GM12878 (cell line): ENCODE measurements around the gene PGAP6.

ENCODE experiments used
- CHD2 ChIP-seq: IDR thresholded peaks from 2 replicates; pipeline ENCODE4 v1.6.1; 2011; ENCODE audit warnings: low read depth, low read length, improper control_type of control experiment, borderline replicate concordance
- ETV6 ChIP-seq, 2 experiments: fragments of 450-650 bp in 1 of 2; IDR thresholded peaks in 1 of 2; conservative IDR thresholded peaks in 1 of 2; 2 replicates each; pipeline ENCODE4 v1.6.1; 2014; ENCODE audit warnings: antibody characterized with exemption in 1 of 2, borderline replicate concordance in 1 of 2, low read depth in 1 of 2, mild to moderate bottlenecking in 1 of 2, moderate library complexity in 1 of 2
- KAT2A ChIP-seq: conservative IDR thresholded peaks from 2 replicates; pipeline ENCODE4 v1.6.1; 2011; ENCODE audit warnings: low read depth, low read length; ENCODE audit not compliant: control insufficient read depth
- MAX ChIP-seq: IDR thresholded peaks from 2 replicates; pipeline ENCODE4 v1.6.1; 2012; ENCODE audit warnings: low read depth, low read length, improper control_type of control experiment
- MXI1 ChIP-seq: fragments of 150-350 bp; IDR thresholded peaks from 2 replicates; pipeline ENCODE4 v1.6.1; 2011; ENCODE audit warnings: low read depth, mild to moderate bottlenecking, inconsistent platforms, low read length, improper control_type of control experiment
- POLR2AphosphoS5 ChIP-seq: IDR thresholded peaks from 2 replicates; pipeline ENCODE4 v1.6.1; 2011; ENCODE audit warnings: mild to moderate bottlenecking, low read length, inconsistent platforms
- SMC3 ChIP-seq: IDR thresholded peaks from 2 replicates; pipeline ENCODE4 v1.6.1; 2011; ENCODE audit warnings: low read length, improper control_type of control experiment, borderline replicate concordance
- TF ChIP-seq, protein P1 (sequence below), 3 experiments: IDR thresholded peaks in 2 of 3; conservative IDR thresholded peaks in 1 of 3; 2 replicates each; pipeline ENCODE4 v1.5.1; 2011; ENCODE audit warnings: low read depth in 3 of 3, low read length in 3 of 3, mild to moderate bottlenecking in 3 of 3, control low read depth in 2 of 3, moderate library complexity in 2 of 3, inconsistent platforms in 1 of 3, mixed read lengths in 1 of 3; ENCODE audit not compliant: control insufficient read depth in 2 of 3, insufficient read depth in 1 of 3; ENCODE audit errors: extremely low read depth in 1 of 3
- TF ChIP-seq, protein P2 (sequence below): IDR thresholded peaks from 2 replicates; pipeline ENCODE4 v1.6.1; 2012; ENCODE audit warnings: mild to moderate bottlenecking, low read depth, low read length

- TF ChIP-seq, protein P1, sequence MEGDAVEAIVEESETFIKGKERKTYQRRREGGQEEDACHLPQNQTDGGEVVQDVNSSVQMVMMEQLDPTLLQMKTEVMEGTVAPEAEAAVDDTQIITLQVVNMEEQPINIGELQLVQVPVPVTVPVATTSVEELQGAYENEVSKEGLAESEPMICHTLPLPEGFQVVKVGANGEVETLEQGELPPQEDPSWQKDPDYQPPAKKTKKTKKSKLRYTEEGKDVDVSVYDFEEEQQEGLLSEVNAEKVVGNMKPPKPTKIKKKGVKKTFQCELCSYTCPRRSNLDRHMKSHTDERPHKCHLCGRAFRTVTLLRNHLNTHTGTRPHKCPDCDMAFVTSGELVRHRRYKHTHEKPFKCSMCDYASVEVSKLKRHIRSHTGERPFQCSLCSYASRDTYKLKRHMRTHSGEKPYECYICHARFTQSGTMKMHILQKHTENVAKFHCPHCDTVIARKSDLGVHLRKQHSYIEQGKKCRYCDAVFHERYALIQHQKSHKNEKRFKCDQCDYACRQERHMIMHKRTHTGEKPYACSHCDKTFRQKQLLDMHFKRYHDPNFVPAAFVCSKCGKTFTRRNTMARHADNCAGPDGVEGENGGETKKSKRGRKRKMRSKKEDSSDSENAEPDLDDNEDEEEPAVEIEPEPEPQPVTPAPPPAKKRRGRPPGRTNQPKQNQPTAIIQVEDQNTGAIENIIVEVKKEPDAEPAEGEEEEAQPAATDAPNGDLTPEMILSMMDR (IDR thresholded peaks at IDR 0.05 in 2 of 3, conservative IDR thresholded peaks at IDR 0.05 in 1 of 3; ENCODE audit: control insufficient read depth in 2 of 3, extremely low read depth in 1 of 3, insufficient read depth in 1 of 3, low read depth in 3 of 3, low read length in 3 of 3) = no peak
- no peak for TF ChIP-seq MAX
- TF ChIP-seq KAT2A = no peak
- no peak for TF ChIP-seq CHD2
- no peak for TF ChIP-seq MXI1
- TF ChIP-seq, protein P2, sequence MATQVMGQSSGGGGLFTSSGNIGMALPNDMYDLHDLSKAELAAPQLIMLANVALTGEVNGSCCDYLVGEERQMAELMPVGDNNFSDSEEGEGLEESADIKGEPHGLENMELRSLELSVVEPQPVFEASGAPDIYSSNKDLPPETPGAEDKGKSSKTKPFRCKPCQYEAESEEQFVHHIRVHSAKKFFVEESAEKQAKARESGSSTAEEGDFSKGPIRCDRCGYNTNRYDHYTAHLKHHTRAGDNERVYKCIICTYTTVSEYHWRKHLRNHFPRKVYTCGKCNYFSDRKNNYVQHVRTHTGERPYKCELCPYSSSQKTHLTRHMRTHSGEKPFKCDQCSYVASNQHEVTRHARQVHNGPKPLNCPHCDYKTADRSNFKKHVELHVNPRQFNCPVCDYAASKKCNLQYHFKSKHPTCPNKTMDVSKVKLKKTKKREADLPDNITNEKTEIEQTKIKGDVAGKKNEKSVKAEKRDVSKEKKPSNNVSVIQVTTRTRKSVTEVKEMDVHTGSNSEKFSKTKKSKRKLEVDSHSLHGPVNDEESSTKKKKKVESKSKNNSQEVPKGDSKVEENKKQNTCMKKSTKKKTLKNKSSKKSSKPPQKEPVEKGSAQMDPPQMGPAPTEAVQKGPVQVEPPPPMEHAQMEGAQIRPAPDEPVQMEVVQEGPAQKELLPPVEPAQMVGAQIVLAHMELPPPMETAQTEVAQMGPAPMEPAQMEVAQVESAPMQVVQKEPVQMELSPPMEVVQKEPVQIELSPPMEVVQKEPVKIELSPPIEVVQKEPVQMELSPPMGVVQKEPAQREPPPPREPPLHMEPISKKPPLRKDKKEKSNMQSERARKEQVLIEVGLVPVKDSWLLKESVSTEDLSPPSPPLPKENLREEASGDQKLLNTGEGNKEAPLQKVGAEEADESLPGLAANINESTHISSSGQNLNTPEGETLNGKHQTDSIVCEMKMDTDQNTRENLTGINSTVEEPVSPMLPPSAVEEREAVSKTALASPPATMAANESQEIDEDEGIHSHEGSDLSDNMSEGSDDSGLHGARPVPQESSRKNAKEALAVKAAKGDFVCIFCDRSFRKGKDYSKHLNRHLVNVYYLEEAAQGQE = no peak
- no peak for TF ChIP-seq SMC3
- TF ChIP-seq POLR2AphosphoS5 = no peak
- TF ChIP-seq ETV6 (conservative IDR thresholded peaks at IDR 0.05 in 1 of 2, IDR thresholded peaks at IDR 0.05 in 1 of 2; ENCODE audit: borderline replicate concordance in 1 of 2, low read depth in 1 of 2) = no peak
Observed at GRCh38 chr16:400061-400591, 18.3 kb upstream of the PGAP6 start.
